Caco-2 (cell line): ENCODE measurements around the gene ARAP2. TPM values are rescaled to one million over a fixed set of nuclear protein-coding genes. Genes with fewer than 3 reads are reported as not detected.

Source experiments
- BruUV-seq: library from RNA; stranded (reverse); fragments of 400-500 nt; replicated peaks from 2 replicates; lab custom pipeline; 2021; lab: Mats Ljungman, UMichigan
- CTCF ChIA-PET: fragments of 300-600 bp; sonication (Branson Sonifier 250); formaldehyde crosslinking; loops from one replicate; lab custom pipeline; 2022; ENCODE audit warnings: antibody characterized with exemption; lab: Charles Lee
- POLR2A ChIA-PET: fragments of 300-600 bp; sonication (Branson Sonifier 250); formaldehyde crosslinking; loops from one replicate; lab custom pipeline; 2022; ENCODE audit warnings: antibody characterized with exemption; lab: Charles Lee
- DNase-seq, 2 experiments: peaks; one replicate each; pipeline versions ENCODE4 v3.0.0 to v3.0.0-alpha.2; 2020 to 2022
- H3K27me3 ChIP-seq: replicated peaks from 2 replicates; pipeline ENCODE4 v1.6.0; 2011; ENCODE audit warnings: low read length; ENCODE audit not compliant: control insufficient read depth, insufficient read depth
- H3K36me3 ChIP-seq: 2 replicates; pipeline ENCODE4 v1.5.1; 2011; ENCODE audit warnings: low read length; ENCODE audit not compliant: control insufficient read depth, insufficient read depth
- H3K4me1 ChIP-seq: fragments of 250-450 bp; sonication (Bioruptor Pico); 2 replicates; pipeline ENCODE4 v1.5.1; 2020; ENCODE audit warnings: mild to moderate bottlenecking
- H3K4me3 ChIP-seq: 2 replicates; pipeline ENCODE4 v1.5.1; 2011; ENCODE audit warnings: low read depth, mild to moderate bottlenecking, control low read depth, low read length
- H3K9me3 ChIP-seq: fragments of 250-450 bp; sonication (Bioruptor Pico); 2 replicates; pipeline ENCODE4 v1.5.1; 2020; ENCODE audit warnings: mild to moderate bottlenecking, moderate library complexity
- H3K27ac Mint-ChIP-seq: one replicate; pipeline ENCODE4 v1.8.0; 2022; ENCODE audit warnings: mixed read lengths; ENCODE audit not compliant: unreplicated experiment
- H3K27me3 Mint-ChIP-seq: one replicate; pipeline ENCODE4 v1.8.0; 2022; ENCODE audit warnings: mixed read lengths; ENCODE audit not compliant: insufficient read depth, unreplicated experiment
- H3K36me3 Mint-ChIP-seq: one replicate; pipeline ENCODE4 v1.8.0; 2022; ENCODE audit warnings: mild to moderate bottlenecking, mixed read lengths; ENCODE audit not compliant: insufficient read depth, unreplicated experiment
- H3K4me1 Mint-ChIP-seq: one replicate; pipeline ENCODE4 v1.8.0; 2022; ENCODE audit warnings: low read depth, mixed read lengths; ENCODE audit not compliant: unreplicated experiment
- H3K4me3 Mint-ChIP-seq: one replicate; pipeline ENCODE4 v1.8.0; 2022; ENCODE audit warnings: mild to moderate bottlenecking, moderate library complexity, mixed read lengths; ENCODE audit not compliant: unreplicated experiment
- H3K9me3 Mint-ChIP-seq: one replicate; pipeline ENCODE4 v1.8.0; 2022; ENCODE audit warnings: mixed read lengths; ENCODE audit not compliant: unreplicated experiment
- CTCF ChIP-seq, 2 experiments: fragments of 200-600 bp in 1 of 2; IDR thresholded peaks; 1 replicate in 1 of 2; 2 replicates in 1 of 2; pipeline versions ENCODE4 v1.5.1 to v1.8.0; 2011 to 2022; ENCODE audit warnings: antibody characterized with exemption in 1 of 2, control low read depth in 1 of 2, inconsistent platforms in 1 of 2, low read depth in 1 of 2, low read length in 1 of 2, mild to moderate bottlenecking in 1 of 2, moderate library complexity in 1 of 2; ENCODE audit not compliant: insufficient read depth in 1 of 2, severe bottlenecking in 1 of 2, unreplicated experiment in 1 of 2
- intact Hi-C: fragments of 100-400 bp; cut with micrococcal nuclease; formaldehyde crosslinking; loops from one replicate; pipeline ENCODE4 v1.10.0; 2022; ENCODE audit not compliant: unreplicated experiment
- total RNA-seq: library from RNA; stranded (reverse); gene quantifications from 2 replicates; pipeline ENCODE4 v1.2.3, GENCODE V29; 2022

Gene ARAP2
- total RNA-seq, 1 experiment from 2014 or later = 3.9 TPM

DNA sequence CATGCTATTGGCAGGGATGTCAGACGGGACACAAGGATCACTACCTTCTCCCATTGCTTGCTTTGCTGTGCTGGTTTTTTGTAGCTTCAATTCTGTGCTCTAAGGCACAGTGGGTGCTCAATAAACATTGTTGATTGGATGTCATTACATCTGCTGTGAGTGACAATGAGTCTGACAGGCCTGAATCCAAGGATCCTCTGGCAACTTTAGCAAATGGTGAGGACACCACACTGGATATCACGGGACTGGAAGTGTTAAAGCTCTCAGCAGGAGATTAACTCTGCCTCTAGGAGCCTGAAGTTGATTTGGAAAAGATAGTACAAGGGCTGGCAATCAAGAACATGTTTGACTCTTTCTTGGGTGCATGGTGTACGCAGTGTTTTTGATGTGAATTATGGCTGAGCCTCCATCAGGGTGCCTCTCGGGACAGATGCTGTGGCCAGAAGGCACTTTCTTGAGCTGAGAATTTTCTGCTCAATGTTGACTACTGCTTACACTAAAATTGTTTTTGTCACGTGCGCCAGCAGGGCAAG is 217.9 kb downstream of the ARAP2 start:
- H3K27me3 ChIP-seq = no peaks in the 10 kb centered on the region
- Mint-ChIP-seq H3K36me3 (no peaks in the 10 kb centered on the region), H3K4me3 (no peak overlapping the region), H3K27me3 (peaks cover 6% of the 10 kb centered on the region), H3K4me1 (no peaks in the 10 kb centered on the region), H3K9me3 (no peaks in the 10 kb centered on the region), H3K27ac (no peak overlapping the region)
- no TSS peak for BruUV-seq
- no peak overlapping the region for H3K4me3 ChIP-seq
- no peak for DNase-seq
- H3K4me1 ChIP-seq = no peaks in the 10 kb centered on the region
- intact Hi-C loops = no loop called here
- no peak for TF ChIP-seq CTCF (IDR thresholded peaks at IDR 0.05; ENCODE audit: insufficient read depth in 1 of 2, low read depth in 1 of 2, low read length in 1 of 2, severe bottlenecking in 1 of 2, unreplicated experiment in 1 of 2)
- POLR2A ChIA-PET = no interaction called here
- no peaks in the 10 kb centered on the region for H3K9me3 ChIP-seq
- CTCF ChIA-PET = no interaction called here
- no peaks in the 10 kb centered on the region for H3K36me3 ChIP-seq

DNA sequence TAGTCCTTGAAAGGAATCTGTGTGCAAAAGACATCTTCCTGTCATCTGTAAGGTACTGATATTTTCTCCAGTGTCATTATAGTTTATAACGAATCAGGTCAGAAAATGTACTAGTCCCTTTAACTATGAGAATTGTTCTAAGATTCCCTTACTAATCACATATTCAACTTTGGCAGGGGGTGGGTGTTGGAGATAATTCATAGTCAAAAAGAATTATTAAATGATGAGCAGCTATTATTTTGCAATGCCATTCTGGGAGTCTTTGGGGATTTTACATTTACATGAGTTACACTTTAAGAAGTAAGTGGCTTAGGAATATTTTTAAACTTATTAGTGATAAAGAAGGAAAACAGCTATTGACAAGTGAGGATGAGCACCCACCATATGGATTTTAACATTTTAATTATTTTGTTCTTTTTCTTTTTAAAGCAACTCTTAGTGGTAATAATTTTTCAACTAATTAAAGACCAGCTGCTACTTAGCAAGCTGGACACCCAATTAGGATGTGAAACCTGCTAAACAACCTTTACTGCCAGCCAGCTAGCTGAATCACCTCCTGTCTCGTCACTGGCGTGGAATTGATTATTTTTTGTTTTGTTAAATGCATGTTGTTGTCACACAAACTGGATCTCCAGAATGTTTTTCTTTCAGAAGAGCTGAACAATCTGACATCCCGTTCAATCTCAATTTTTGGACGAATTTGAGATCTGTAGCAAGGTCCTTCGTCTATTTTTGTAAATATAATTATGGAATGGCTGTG is 219.2 kb downstream of the ARAP2 start:
- intact Hi-C loops = no loop called here
- no peaks in the 10 kb centered on the region for H3K36me3 ChIP-seq
- CTCF ChIA-PET = no interaction called here
- H3K27me3 ChIP-seq = no peaks in the 10 kb centered on the region
- H3K4me1 Mint-ChIP-seq = no peaks in the 10 kb centered on the region
- POLR2A ChIA-PET = no interaction called here
- no peaks in the 10 kb centered on the region for H3K9me3 Mint-ChIP-seq
- H3K4me3 ChIP-seq = no peak overlapping the region
- BruUV-seq = no TSS peak
- TF ChIP-seq CTCF (IDR thresholded peaks at IDR 0.05; ENCODE audit: insufficient read depth in 1 of 2, low read depth in 1 of 2, low read length in 1 of 2, severe bottlenecking in 1 of 2, unreplicated experiment in 1 of 2) = no peak
- H3K27me3 Mint-ChIP-seq = peaks cover 6% of the 10 kb centered on the region
- no peaks in the 10 kb centered on the region for H3K9me3 ChIP-seq
- no peaks in the 10 kb centered on the region for H3K36me3 Mint-ChIP-seq
- H3K27ac Mint-ChIP-seq = no peak overlapping the region
- no peak overlapping the region for H3K4me3 Mint-ChIP-seq
- H3K4me1 ChIP-seq = no peaks in the 10 kb centered on the region
- no peak for DNase-seq

GRCh38 chr4:36020351-36020750 is 224.0 kb downstream of the ARAP2 start:
- no peaks in the 10 kb centered on the region for H3K36me3 Mint-ChIP-seq
- ChIA-PET CTCF (no interaction called here), POLR2A (no interaction called here)
- H3K4me1 Mint-ChIP-seq = no peaks in the 10 kb centered on the region
- intact Hi-C loops = no loop called here
- Histone ChIP-seq H3K9me3 (no peaks in the 10 kb centered on the region), H3K36me3 (no peaks in the 10 kb centered on the region), H3K4me1 (no peaks in the 10 kb centered on the region), H3K4me3 (no peak overlapping the region), H3K27me3 (no peaks in the 10 kb centered on the region)
- no peak overlapping the region for H3K27ac Mint-ChIP-seq
- H3K9me3 Mint-ChIP-seq = no peaks in the 10 kb centered on the region
- peaks cover 6% of the 10 kb centered on the region for H3K27me3 Mint-ChIP-seq
- no peak for TF ChIP-seq CTCF (IDR thresholded peaks at IDR 0.05; ENCODE audit: insufficient read depth in 1 of 2, low read depth in 1 of 2, low read length in 1 of 2, severe bottlenecking in 1 of 2, unreplicated experiment in 1 of 2)
- no peak for DNase-seq
- BruUV-seq = no TSS peak
- no peak overlapping the region for H3K4me3 Mint-ChIP-seq

Other genes with a start within 250 kb of the ARAP2 start
- not detected in 2 replicates for gene DTHD1, start 37.1 kb upstream of the ARAP2 start, total RNA-seq